ENCODE data around the gene TTC7B.

The TTC7B gene

GRCh38 chr14:90614696-90615516 is 201.3 kb downstream of the TTC7B start:
- no peak for TF ChIP-seq EZH2 (IDR thresholded peaks at IDR 0.05; ENCODE audit: borderline replicate concordance, low read length)
- Histone ChIP-seq H3K9ac (ENCODE audit: low read length) (no peak overlapping the region), H3K27ac (ENCODE audit: low read depth, low read length, poor library complexity, severe bottlenecking) (no peak overlapping the region), H3K9me2 (ENCODE audit: low read depth, low read length) (no peaks in the 10 kb centered on the region), H3K79me2 (ENCODE audit: insufficient read depth, low read length) (no peaks in the 10 kb centered on the region), H3K36me3 (ENCODE audit: insufficient read depth, low read length) (no peaks in the 10 kb centered on the region), H3K4me3 (ENCODE audit: low read depth, low read length, poor library complexity, severe bottlenecking) (no peak overlapping the region), H3F3A (ENCODE audit: insufficient read depth, low read length) (no peaks in the 10 kb centered on the region), H3K4me1 (ENCODE audit: insufficient read depth, low read length, severe bottlenecking) (no peaks in the 10 kb centered on the region), H3K27me3 (ENCODE audit: insufficient read depth, low read length) (no peaks in the 10 kb centered on the region), H3K9me3 (ENCODE audit: low read length) (no peaks in the 10 kb centered on the region), H2AFZ (ENCODE audit: low read length) (no peak overlapping the region), H3K4me2 (ENCODE audit: low read length) (no peak overlapping the region), H4K20me1 (ENCODE audit: insufficient read depth, low read length) (no peaks in the 10 kb centered on the region)

DNA sequence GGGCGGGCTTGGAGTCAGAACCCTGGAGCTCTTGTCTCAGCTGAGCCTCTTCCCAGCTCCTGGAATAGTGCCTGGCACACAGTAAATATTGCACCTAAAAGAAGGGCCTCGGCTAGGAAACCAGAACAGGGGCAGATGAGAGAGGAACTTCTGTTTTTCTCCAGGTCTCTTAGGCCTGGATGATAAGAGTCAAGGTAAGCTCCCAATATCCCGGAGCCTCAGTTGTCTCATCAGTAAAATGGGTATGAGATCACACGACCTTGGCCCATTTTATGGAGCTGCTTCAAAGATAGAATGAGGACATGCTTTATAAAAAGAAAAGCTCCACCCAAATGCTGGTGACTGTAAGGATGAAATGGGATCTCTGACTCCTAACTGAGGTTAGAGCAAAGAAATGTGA is 202.2 kb downstream of the TTC7B start:
- Histone ChIP-seq H3K9ac (ENCODE audit: low read length) (no peak overlapping the region), H4K20me1 (ENCODE audit: insufficient read depth, low read length) (no peaks in the 10 kb centered on the region), H3K79me2 (ENCODE audit: insufficient read depth, low read length) (no peaks in the 10 kb centered on the region), H3K4me3 (ENCODE audit: low read depth, low read length, poor library complexity, severe bottlenecking) (no peak overlapping the region), H3K9me2 (ENCODE audit: low read depth, low read length) (no peaks in the 10 kb centered on the region), H3F3A (ENCODE audit: insufficient read depth, low read length) (no peaks in the 10 kb centered on the region), H3K4me1 (ENCODE audit: insufficient read depth, low read length, severe bottlenecking) (no peaks in the 10 kb centered on the region), H3K36me3 (ENCODE audit: insufficient read depth, low read length) (no peaks in the 10 kb centered on the region), H2AFZ (ENCODE audit: low read length) (no peak overlapping the region), H3K27me3 (ENCODE audit: insufficient read depth, low read length) (no peaks in the 10 kb centered on the region), H3K9me3 (ENCODE audit: low read length) (no peaks in the 10 kb centered on the region), H3K4me2 (ENCODE audit: low read length) (no peak overlapping the region), H3K27ac (ENCODE audit: low read depth, low read length, poor library complexity, severe bottlenecking) (no peak overlapping the region)
- TF ChIP-seq EZH2 (IDR thresholded peaks at IDR 0.05; ENCODE audit: borderline replicate concordance, low read length), result no peak
- TF ChIP-seq, protein P1, sequence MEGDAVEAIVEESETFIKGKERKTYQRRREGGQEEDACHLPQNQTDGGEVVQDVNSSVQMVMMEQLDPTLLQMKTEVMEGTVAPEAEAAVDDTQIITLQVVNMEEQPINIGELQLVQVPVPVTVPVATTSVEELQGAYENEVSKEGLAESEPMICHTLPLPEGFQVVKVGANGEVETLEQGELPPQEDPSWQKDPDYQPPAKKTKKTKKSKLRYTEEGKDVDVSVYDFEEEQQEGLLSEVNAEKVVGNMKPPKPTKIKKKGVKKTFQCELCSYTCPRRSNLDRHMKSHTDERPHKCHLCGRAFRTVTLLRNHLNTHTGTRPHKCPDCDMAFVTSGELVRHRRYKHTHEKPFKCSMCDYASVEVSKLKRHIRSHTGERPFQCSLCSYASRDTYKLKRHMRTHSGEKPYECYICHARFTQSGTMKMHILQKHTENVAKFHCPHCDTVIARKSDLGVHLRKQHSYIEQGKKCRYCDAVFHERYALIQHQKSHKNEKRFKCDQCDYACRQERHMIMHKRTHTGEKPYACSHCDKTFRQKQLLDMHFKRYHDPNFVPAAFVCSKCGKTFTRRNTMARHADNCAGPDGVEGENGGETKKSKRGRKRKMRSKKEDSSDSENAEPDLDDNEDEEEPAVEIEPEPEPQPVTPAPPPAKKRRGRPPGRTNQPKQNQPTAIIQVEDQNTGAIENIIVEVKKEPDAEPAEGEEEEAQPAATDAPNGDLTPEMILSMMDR (IDR thresholded peaks at IDR 0.05; ENCODE audit: low read length), result no peak

GRCh38 chr14:90613453-90613852 is 202.8 kb downstream of the TTC7B start:
- H3K36me3 ChIP-seq (ENCODE audit: insufficient read depth, low read length), result no peaks in the 10 kb centered on the region
- no peak overlapping the region for H3K4me2 ChIP-seq (ENCODE audit: low read length)
- TF ChIP-seq EZH2 (IDR thresholded peaks at IDR 0.05; ENCODE audit: borderline replicate concordance, low read length), result no peak
- TF ChIP-seq, protein P1 (IDR thresholded peaks at IDR 0.05; ENCODE audit: low read length), result no peak
- no peak overlapping the region for H3K27ac ChIP-seq (ENCODE audit: low read depth, low read length, poor library complexity, severe bottlenecking)
- no peak overlapping the region for H3K4me3 ChIP-seq (ENCODE audit: low read depth, low read length, poor library complexity, severe bottlenecking)
- no peaks in the 10 kb centered on the region for H3F3A ChIP-seq (ENCODE audit: insufficient read depth, low read length)
- H3K9me3 ChIP-seq (ENCODE audit: low read length), result no peaks in the 10 kb centered on the region
- no peaks in the 10 kb centered on the region for H3K4me1 ChIP-seq (ENCODE audit: insufficient read depth, low read length, severe bottlenecking)
- no peak overlapping the region for H2AFZ ChIP-seq (ENCODE audit: low read length)
- no peak overlapping the region for H3K9ac ChIP-seq (ENCODE audit: low read length)
- no peaks in the 10 kb centered on the region for H3K79me2 ChIP-seq (ENCODE audit: insufficient read depth, low read length)
- no peaks in the 10 kb centered on the region for H4K20me1 ChIP-seq (ENCODE audit: insufficient read depth, low read length)
- H3K27me3 ChIP-seq (ENCODE audit: insufficient read depth, low read length), result no peaks in the 10 kb centered on the region
- H3K9me2 ChIP-seq (ENCODE audit: low read depth, low read length), result no peaks in the 10 kb centered on the region

DNA sequence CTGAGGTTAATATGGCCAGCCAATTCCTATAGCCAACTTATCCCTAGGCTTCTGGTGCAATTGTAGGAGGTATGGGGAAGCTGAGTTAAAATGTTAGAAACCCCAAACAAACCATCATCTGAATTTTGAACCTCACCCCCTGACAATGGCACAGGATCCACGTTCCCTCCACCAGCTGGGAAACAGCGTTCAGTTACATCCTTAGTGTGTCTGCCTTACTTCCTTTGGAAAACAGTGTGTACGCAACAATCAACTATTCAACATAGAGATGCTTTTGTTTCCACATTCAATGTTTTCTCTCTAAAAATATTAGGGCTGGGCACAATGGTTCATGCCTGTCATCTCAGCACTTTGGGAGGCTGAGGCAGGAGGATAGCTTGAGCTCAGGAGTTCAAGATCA is 203.4 kb downstream of the TTC7B start:
- no peaks in the 10 kb centered on the region for H4K20me1 ChIP-seq (ENCODE audit: insufficient read depth, low read length)
- TF ChIP-seq, protein P1 (IDR thresholded peaks at IDR 0.05; ENCODE audit: low read length), result no peak
- TF ChIP-seq EZH2 (IDR thresholded peaks at IDR 0.05; ENCODE audit: borderline replicate concordance, low read length), result no peak

More for the DNA sequence above, 203.4 kb downstream of the TTC7B start:
- Histone ChIP-seq H3K4me2 (ENCODE audit: low read length) (no peak overlapping the region), H3K9me2 (ENCODE audit: low read depth, low read length) (no peaks in the 10 kb centered on the region), H3F3A (ENCODE audit: insufficient read depth, low read length) (no peaks in the 10 kb centered on the region), H3K9ac (ENCODE audit: low read length) (no peak overlapping the region), H3K27me3 (ENCODE audit: insufficient read depth, low read length) (no peaks in the 10 kb centered on the region), H3K27ac (ENCODE audit: low read depth, low read length, poor library complexity, severe bottlenecking) (no peak overlapping the region), H3K36me3 (ENCODE audit: insufficient read depth, low read length) (no peaks in the 10 kb centered on the region), H3K4me3 (ENCODE audit: low read depth, low read length, poor library complexity, severe bottlenecking) (no peak overlapping the region), H3K9me3 (ENCODE audit: low read length) (no peaks in the 10 kb centered on the region), H3K79me2 (ENCODE audit: insufficient read depth, low read length) (no peaks in the 10 kb centered on the region), H3K4me1 (ENCODE audit: insufficient read depth, low read length, severe bottlenecking) (no peaks in the 10 kb centered on the region), H2AFZ (ENCODE audit: low read length) (no peak overlapping the region)
